Measurements from ENCODE around the gene TAOK3.
A peak's percentile ranks its signal among the peaks of the same experiment; 100 is the strongest.

TAOK3 gene

DNA sequence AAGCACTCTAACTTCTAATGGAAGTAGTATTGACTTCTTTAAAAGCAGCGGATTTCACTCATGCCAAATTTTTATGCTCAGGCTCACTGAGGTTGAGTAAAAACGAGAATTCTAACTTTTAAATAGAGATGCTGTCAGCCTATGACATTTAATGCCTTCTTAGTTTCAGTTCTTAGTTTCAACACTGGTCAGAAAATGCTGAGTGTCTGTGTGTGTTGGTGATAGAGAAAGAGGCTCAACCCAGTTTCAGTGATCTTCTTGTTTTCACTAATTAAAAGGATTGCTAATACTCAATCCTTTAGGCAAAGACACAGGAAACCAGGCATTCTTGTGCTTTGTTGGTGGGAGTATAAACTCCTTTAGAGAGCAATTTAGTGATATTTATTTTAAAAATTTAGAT lies 205.8 kb downstream of the TAOK3 start:
- DNase-seq (ENCODE audit: insufficient read length, low spot score) = no peak
- FAIRE-seq = no peak

DNA sequence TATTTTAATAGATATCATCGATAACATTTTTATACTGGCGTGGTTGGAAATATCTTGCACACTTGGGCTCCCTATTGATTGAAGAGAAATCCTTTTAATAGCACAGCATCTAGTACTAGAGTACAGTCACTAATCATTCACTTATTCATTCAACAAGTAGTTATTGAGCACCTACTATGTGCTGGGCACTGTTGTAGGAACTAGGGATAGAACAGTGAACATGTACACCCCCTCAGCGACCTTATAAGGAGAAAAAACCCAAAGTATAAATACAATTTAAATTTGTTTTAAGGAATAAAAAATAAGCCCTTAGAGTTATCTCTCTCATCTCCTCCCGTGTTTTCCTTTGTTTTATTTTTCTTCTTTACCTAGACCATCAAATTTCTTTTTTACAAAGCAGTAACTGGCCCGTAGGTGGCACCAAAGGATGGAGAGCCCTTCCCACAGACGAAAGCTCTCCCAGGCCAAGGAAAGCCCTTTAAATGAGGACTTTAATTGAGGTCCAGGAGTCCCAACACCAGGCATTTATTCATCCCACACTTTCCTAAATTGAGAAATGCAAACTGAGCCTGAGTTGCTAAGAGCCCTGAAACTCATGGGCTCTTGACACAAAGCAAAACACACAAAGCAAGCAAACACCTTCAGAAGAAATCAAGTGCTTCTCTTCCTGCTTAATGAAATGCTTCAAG lies 207.8 kb downstream of the TAOK3 start:
- no peak for DNase-seq (ENCODE audit: insufficient read length, low spot score)
- no peak for FAIRE-seq
- TF ChIP-seq, protein P1, sequence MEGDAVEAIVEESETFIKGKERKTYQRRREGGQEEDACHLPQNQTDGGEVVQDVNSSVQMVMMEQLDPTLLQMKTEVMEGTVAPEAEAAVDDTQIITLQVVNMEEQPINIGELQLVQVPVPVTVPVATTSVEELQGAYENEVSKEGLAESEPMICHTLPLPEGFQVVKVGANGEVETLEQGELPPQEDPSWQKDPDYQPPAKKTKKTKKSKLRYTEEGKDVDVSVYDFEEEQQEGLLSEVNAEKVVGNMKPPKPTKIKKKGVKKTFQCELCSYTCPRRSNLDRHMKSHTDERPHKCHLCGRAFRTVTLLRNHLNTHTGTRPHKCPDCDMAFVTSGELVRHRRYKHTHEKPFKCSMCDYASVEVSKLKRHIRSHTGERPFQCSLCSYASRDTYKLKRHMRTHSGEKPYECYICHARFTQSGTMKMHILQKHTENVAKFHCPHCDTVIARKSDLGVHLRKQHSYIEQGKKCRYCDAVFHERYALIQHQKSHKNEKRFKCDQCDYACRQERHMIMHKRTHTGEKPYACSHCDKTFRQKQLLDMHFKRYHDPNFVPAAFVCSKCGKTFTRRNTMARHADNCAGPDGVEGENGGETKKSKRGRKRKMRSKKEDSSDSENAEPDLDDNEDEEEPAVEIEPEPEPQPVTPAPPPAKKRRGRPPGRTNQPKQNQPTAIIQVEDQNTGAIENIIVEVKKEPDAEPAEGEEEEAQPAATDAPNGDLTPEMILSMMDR (IDR thresholded peaks at IDR 0.05; ENCODE audit: insufficient read depth, missing control alignments) = peak; percentile 52

More for the DNA sequence above, 205.8 kb downstream of the TAOK3 start:
- TF ChIP-seq, protein P1 (IDR thresholded peaks at IDR 0.05; ENCODE audit: insufficient read depth, missing control alignments) = no peak

DNA sequence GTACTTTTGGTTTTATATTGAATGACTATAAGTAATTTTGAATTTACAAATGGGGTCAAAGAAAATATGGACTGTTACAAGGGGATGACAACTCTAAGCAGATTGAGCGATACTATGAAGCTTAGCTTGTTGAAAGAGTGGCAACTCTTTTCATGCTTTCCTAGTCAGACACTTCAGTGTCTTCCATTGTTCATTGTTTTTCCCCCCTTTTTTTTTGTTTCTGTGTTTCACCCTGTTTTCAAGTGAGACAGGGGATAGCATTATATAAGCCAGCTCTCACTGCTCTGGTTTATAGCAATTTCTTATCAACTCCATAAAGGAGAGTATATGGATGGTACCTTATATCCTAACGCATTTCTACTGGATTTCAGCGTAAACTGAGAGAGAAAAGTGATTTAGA lies 212.2 kb downstream of the TAOK3 start:
- DNase-seq (ENCODE audit: insufficient read length, low spot score) = no peak
- FAIRE-seq = no peak
- TF ChIP-seq, protein P1 (IDR thresholded peaks at IDR 0.05; ENCODE audit: insufficient read depth, missing control alignments) = no peak

DNA sequence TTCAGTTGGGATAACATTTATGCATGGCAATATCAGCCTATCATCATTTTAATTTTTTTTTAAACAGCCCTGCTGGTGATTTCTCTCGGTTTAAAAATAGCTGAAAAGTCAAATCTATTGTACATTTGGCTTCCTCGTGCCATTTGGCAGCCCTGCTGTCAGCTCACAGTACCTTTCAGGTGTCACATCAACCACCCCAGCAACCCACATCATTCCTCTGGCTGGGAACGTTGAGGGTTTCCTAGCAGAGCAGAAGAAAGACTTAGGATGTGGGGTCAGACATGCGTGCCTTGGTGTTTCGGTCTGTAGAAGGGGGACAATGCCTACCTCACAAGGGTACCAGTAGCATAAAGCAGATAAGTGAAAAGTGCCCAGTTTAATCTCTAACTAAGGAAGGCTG lies 221.0 kb downstream of the TAOK3 start:
- FAIRE-seq = no peak

DNA sequence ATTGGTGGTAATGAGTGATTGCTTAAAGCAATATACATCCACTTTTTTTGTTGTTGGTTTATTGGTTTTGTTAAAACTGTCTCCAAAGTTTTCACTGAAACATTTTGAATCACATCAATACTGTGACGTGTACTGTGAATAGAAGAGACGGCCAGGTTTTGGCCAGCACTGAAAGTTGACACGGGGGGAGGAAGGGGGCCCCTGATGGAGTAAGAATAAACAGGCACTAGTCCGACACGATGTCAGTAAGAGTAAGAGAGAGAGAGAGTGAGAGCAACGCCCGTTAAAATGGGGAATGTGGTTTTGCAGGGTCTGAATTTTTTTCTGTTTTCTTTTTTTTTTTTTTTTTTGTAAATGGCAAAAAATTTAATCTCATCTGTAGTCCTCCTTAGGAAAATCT lies 222.1 kb downstream of the TAOK3 start:
- FAIRE-seq = no peak

More for the DNA sequence above, 221.0 kb downstream of the TAOK3 start:
- TF ChIP-seq, protein P1 (IDR thresholded peaks at IDR 0.05; ENCODE audit: insufficient read depth, missing control alignments) = no peak
- no peak for DNase-seq (ENCODE audit: insufficient read length, low spot score)

DNA sequence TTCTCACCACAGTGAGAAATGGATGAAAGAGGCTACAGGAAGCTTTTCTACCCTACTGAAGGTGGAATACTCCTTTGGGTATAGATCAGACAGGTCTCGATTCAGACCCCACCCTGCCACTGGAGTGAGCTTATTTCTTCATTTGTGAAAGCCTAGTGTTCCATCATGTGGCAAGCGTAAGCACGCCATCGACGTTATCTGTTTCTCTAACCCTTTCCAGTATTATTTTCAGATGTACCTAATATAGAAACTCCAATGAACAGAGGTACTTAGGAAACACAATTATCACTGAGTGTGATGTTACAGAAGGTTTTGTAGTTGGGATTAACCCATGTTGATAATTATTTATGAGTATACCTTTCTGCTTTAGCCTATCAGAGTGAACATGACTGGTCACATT lies 224.4 kb downstream of the TAOK3 start:
- FAIRE-seq (no peak), DNase-seq (ENCODE audit: insufficient read length, low spot score) (no peak)
- TF ChIP-seq, protein P1 (IDR thresholded peaks at IDR 0.05; ENCODE audit: insufficient read depth, missing control alignments) = no peak

More for the DNA sequence above, 222.1 kb downstream of the TAOK3 start:
- TF ChIP-seq, protein P1 (IDR thresholded peaks at IDR 0.05; ENCODE audit: insufficient read depth, missing control alignments) = no peak
- DNase-seq (ENCODE audit: insufficient read length, low spot score) = no peak

DNA sequence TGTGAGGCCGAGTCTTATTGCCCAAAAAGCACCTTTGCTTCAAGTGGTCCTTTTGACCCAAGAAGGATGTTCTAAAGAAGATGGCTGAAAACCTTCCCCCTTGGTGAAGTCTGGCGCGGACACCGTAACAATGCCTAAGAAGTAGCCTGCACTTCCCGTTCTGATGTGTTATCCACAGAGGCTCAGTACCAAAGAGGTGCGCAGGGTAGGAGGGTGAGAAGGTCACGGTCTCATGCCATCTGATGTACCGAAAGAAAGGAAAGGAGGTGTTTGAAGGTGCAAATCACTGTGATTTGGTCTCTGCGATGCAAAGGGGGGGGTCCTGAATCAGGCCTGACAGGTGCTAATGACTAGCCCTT lies 226.9 kb downstream of the TAOK3 start:
- FAIRE-seq = no peak
- no peak for DNase-seq (ENCODE audit: insufficient read length, low spot score)
- TF ChIP-seq, protein P1 (IDR thresholded peaks at IDR 0.05; ENCODE audit: insufficient read depth, missing control alignments) = no peak

Measured in D721Med (cell line).